ENCODE measurements around the gene TMPRSS3.

TMPRSS3 gene

DNA sequence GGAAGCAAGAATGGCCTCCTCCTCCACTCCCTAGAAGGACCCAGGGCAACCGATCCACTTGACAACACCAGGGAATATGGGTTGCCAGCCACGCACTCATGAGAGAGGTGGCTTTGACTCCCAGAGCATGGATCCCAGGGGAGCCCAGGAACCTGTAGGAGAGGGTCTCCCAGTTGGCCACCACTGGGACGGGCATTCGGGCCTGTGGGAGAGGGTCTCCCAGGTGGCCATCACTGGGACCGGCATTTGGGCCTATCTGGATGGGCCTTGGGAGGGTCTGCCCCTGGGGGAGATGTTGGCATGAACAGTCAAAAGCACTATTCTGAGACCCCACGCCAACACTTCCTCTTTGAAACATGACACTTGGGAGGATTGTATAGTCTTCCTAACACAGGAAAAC is 30.1 kb downstream of the TMPRSS3 start:
- no peak overlapping the region for H3K4me3 ChIP-seq (ENCODE audit: low read depth, low read length)
- peaks cover 31% of the 10 kb centered on the region for H3K27me3 ChIP-seq
- no peaks in the 10 kb centered on the region for H3K36me3 ChIP-seq
- no peaks in the 10 kb centered on the region for H3K9me3 ChIP-seq
- TF ChIP-seq, protein P1, sequence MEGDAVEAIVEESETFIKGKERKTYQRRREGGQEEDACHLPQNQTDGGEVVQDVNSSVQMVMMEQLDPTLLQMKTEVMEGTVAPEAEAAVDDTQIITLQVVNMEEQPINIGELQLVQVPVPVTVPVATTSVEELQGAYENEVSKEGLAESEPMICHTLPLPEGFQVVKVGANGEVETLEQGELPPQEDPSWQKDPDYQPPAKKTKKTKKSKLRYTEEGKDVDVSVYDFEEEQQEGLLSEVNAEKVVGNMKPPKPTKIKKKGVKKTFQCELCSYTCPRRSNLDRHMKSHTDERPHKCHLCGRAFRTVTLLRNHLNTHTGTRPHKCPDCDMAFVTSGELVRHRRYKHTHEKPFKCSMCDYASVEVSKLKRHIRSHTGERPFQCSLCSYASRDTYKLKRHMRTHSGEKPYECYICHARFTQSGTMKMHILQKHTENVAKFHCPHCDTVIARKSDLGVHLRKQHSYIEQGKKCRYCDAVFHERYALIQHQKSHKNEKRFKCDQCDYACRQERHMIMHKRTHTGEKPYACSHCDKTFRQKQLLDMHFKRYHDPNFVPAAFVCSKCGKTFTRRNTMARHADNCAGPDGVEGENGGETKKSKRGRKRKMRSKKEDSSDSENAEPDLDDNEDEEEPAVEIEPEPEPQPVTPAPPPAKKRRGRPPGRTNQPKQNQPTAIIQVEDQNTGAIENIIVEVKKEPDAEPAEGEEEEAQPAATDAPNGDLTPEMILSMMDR (IDR thresholded peaks at IDR 0.05; ENCODE audit: low read depth, low read length): no peak
- H3K4me1 ChIP-seq: no peaks in the 10 kb centered on the region
- no peak for DNase-seq

DNA sequence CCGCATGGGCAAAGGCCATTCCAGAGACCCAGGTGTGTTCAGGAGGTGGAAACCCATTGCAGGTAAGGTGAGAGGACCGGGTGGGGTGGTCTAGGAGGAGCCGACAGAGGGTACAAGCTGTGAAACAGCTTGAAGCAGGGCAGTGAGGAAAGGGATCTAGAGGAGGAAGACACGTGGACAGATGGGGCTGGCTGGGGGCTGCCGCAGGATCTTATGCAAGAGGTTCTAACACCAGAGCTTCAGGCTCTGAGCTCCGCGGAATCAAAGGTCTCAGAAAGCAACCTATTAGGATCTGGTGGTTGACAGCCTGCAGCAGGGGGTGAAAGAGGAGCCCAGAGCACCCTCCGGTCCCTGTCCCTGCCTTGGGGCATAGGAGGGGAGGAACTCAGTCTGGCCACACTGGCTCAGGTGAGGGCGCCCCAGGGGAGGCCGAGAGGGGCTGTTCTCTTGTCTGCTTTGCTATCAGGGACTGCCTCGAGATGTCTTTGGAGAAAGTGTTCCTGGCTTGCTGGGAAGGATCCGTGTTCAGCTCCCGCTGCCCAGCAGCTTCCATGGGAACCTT is 31.5 kb downstream of the TMPRSS3 start:
- no peaks in the 10 kb centered on the region for H3K4me1 ChIP-seq
- H3K36me3 ChIP-seq: no peaks in the 10 kb centered on the region
- no peak overlapping the region for H3K4me3 ChIP-seq (ENCODE audit: low read depth, low read length)
- TF ChIP-seq, protein P1 (IDR thresholded peaks at IDR 0.05; ENCODE audit: low read depth, low read length): no peak
- no peaks in the 10 kb centered on the region for H3K9me3 ChIP-seq
- no peak for DNase-seq
- peaks cover 31% of the 10 kb centered on the region for H3K27me3 ChIP-seq

DNA sequence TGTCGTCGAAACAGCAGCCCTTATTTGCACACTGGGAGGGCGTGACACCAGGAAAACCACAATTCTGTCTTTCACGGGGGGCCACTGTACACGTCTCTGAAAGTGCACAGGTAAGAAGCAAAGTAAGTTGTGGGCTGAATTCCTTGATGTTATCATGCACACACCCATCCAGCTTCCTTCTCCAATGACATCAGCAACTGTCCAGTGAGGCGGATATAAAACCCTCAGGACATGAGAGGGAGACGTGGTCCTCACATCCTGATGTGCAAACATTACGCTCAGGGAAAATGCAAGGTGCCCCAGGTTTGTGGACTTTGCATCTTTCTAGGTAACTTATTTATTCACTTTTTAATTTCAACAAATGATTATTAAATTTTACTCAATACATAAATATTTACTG is 32.5 kb downstream of the TMPRSS3 start:
- no peaks in the 10 kb centered on the region for H3K4me1 ChIP-seq
- DNase-seq: no peak
- H3K27me3 ChIP-seq: peaks cover 31% of the 10 kb centered on the region
- H3K4me3 ChIP-seq (ENCODE audit: low read depth, low read length): no peak overlapping the region
- H3K9me3 ChIP-seq: no peaks in the 10 kb centered on the region
- TF ChIP-seq, protein P1 (IDR thresholded peaks at IDR 0.05; ENCODE audit: low read depth, low read length): no peak
- no peaks in the 10 kb centered on the region for H3K36me3 ChIP-seq

DNA sequence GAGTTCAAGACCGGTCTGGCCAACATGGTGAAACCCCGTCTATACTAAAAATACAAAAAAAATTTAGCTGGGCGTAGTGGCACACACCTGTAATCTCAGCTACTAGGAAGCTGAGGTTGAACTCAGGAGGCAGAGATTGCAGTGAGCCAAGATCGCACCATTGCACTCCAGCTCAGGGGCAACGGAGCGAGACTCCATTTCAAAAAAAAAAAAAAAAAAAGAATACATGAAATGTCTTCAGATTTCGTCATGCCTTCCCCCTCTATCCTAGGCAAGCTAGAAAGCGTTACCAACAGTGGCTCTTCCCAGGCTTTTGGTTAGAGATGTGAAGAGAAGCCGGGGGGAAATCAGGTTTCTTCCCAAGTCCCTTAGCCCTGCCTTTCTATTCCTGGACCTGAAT is 33.2 kb downstream of the TMPRSS3 start:
- TF ChIP-seq, protein P1 (IDR thresholded peaks at IDR 0.05; ENCODE audit: low read depth, low read length): no peak
- Histone ChIP-seq H3K9me3 (no peaks in the 10 kb centered on the region), H3K36me3 (no peaks in the 10 kb centered on the region), H3K4me1 (no peaks in the 10 kb centered on the region), H3K4me3 (ENCODE audit: low read depth, low read length) (no peak overlapping the region), H3K27me3 (peaks cover 31% of the 10 kb centered on the region)
- DNase-seq: no peak

DNA sequence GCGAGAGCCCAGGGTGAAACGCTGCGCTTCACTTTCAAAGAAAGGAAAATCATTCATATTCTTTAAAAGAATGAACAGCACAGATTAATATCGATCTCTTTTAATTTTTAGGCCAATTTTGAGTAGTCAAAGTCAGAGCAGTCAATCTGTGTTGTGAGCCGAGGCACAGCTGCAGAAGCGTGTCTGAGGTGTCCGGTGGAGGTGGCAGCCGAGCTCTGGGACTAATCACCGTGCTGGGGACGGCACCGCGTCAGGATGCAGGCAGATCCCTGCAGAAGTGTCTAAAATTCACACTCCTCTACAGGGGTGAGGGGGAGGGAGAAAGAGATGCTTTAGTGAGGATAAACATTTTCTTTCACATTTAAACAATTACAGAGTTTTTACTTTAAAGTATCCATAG is 33.7 kb downstream of the TMPRSS3 start:
- DNase-seq: no peak
- Histone ChIP-seq H3K4me3 (ENCODE audit: low read depth, low read length) (no peak overlapping the region), H3K27me3 (peaks cover 31% of the 10 kb centered on the region), H3K36me3 (no peaks in the 10 kb centered on the region), H3K9me3 (no peaks in the 10 kb centered on the region), H3K4me1 (no peaks in the 10 kb centered on the region)
- TF ChIP-seq, protein P1 (IDR thresholded peaks at IDR 0.05; ENCODE audit: low read depth, low read length): no peak

DNA sequence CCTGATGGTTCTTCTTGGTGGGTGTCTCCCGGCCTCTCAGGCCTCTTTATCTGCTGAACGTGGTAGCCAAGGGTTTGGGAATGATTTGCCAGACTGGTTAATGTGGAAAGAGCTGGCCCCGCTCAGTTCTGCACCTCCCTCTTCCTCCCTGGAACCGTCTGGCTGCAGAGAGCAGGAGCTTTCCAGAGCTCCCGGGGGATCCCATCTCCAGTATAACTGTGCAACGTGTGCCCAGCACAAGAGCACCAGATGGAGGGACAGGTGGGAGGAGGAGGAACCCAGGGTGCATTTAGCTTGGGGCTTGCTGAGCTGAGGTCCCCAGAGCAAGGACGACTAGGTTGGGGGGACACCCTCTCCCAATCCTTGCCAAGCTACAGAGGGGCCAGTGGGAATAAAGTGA is 34.6 kb downstream of the TMPRSS3 start:
- H3K4me1 ChIP-seq: no peaks in the 10 kb centered on the region
- no peaks in the 10 kb centered on the region for H3K36me3 ChIP-seq
- no peak overlapping the region for H3K4me3 ChIP-seq (ENCODE audit: low read depth, low read length)
- H3K27me3 ChIP-seq: peaks cover 31% of the 10 kb centered on the region
- TF ChIP-seq, protein P1 (IDR thresholded peaks at IDR 0.05; ENCODE audit: low read depth, low read length): no peak
- DNase-seq: no peak
- no peaks in the 10 kb centered on the region for H3K9me3 ChIP-seq
